H9 (cell line): Measurements from ENCODE around the gene SMC5. TPM values are rescaled to one million over a fixed set of nuclear protein-coding genes. Genes with fewer than 3 reads are reported as not detected.

Experiments used
- DNase-seq: peaks from one replicate; pipeline ENCODE4 v3.0.0-alpha.2; 2017
- H2AFZ ChIP-seq: one replicate; pipeline ENCODE4 v1.6.1; 2013; ENCODE audit warnings: mild to moderate bottlenecking, low read length, control low read depth, moderate library complexity
- H2AK5ac ChIP-seq: 2 replicates; pipeline ENCODE4 v1.6.1; 2013; ENCODE audit warnings: low read length, control low read depth, mixed read lengths; ENCODE audit not compliant: insufficient read length
- H2BK120ac ChIP-seq: one replicate; pipeline ENCODE4 v1.6.1; 2013; ENCODE audit warnings: low read depth, mild to moderate bottlenecking, low read length, control low read depth, inconsistent platforms; ENCODE audit not compliant: poor library complexity, severe bottlenecking
- H2BK12ac ChIP-seq: 2 replicates; pipeline ENCODE4 v1.6.1; 2013; ENCODE audit warnings: low read length, control low read depth, mixed read lengths, low read depth; ENCODE audit not compliant: insufficient read length
- H2BK15ac ChIP-seq: 2 replicates; pipeline ENCODE4 v1.6.1; 2013; ENCODE audit warnings: low read depth, low read length, control low read depth
- H2BK20ac ChIP-seq: one replicate; pipeline ENCODE4 v1.6.1; 2013; ENCODE audit warnings: low read depth, mild to moderate bottlenecking, low read length, control low read depth, inconsistent platforms; ENCODE audit not compliant: poor library complexity, severe bottlenecking
- H2BK5ac ChIP-seq: 2 replicates; pipeline ENCODE4 v1.6.1; 2013; ENCODE audit warnings: low read length, control low read depth, mixed read lengths; ENCODE audit not compliant: insufficient read length
- H3K14ac ChIP-seq: 2 replicates; pipeline ENCODE4 v1.6.1; 2013; ENCODE audit warnings: low read length, control low read depth; ENCODE audit not compliant: insufficient read depth
- H3K18ac ChIP-seq: 2 replicates; pipeline ENCODE4 v1.6.1; 2013; ENCODE audit warnings: low read depth, mild to moderate bottlenecking, mixed read lengths, low read length, control low read depth; ENCODE audit not compliant: insufficient read length
- H3K23ac ChIP-seq: 2 replicates; pipeline ENCODE4 v1.6.1; 2013; ENCODE audit warnings: low read length, control low read depth, mixed read lengths, low read depth; ENCODE audit not compliant: insufficient read length
- H3K23me2 ChIP-seq: 2 replicates; pipeline ENCODE4 v1.6.1; 2013; ENCODE audit warnings: low read depth, mild to moderate bottlenecking, mixed read lengths, low read length, control low read depth; ENCODE audit not compliant: insufficient read length, poor library complexity, severe bottlenecking
- H3K27ac ChIP-seq: 2 replicates; pipeline ENCODE4 v1.5.1; 2013; ENCODE audit warnings: low read length, control low read depth, mixed read lengths, low read depth; ENCODE audit not compliant: insufficient read length
- H3K27me3 ChIP-seq: 2 replicates; pipeline ENCODE4 v1.6.1; 2013; ENCODE audit warnings: low read length, control low read depth, inconsistent platforms; ENCODE audit not compliant: insufficient read depth
- H3K4ac ChIP-seq: 2 replicates; pipeline ENCODE4 v1.6.1; 2013; ENCODE audit warnings: low read depth, mild to moderate bottlenecking, control low read depth, inconsistent platforms, low read length, moderate library complexity
- H3K4me1 ChIP-seq: 2 replicates; pipeline ENCODE4 v1.6.1; 2013; ENCODE audit warnings: low read length, control low read depth, inconsistent platforms; ENCODE audit not compliant: insufficient read depth
- H3K4me2 ChIP-seq: 2 replicates; pipeline ENCODE4 v1.6.1; 2013; ENCODE audit warnings: low read length, control low read depth, mixed read lengths; ENCODE audit not compliant: insufficient read length, insufficient read depth
- H3K56ac ChIP-seq: 2 replicates; pipeline ENCODE4 v1.6.1; 2013; ENCODE audit warnings: low read depth, mild to moderate bottlenecking, mixed read lengths, low read length, control low read depth; ENCODE audit not compliant: insufficient read length
- H3K79me1 ChIP-seq: 2 replicates; pipeline ENCODE4 v1.6.1; 2013; ENCODE audit warnings: low read depth, mild to moderate bottlenecking, moderate library complexity, low read length, control low read depth, inconsistent platforms; ENCODE audit not compliant: insufficient read depth, poor library complexity, severe bottlenecking
- H3K79me2 ChIP-seq: 2 replicates; pipeline ENCODE4 v1.6.1; 2013; ENCODE audit warnings: low read length, control low read depth, inconsistent platforms; ENCODE audit not compliant: insufficient read depth
- H3K9ac ChIP-seq: 2 replicates; pipeline ENCODE4 v1.6.1; 2013; ENCODE audit warnings: low read length, control low read depth, mixed read lengths; ENCODE audit not compliant: insufficient read length; ENCODE audit errors: extremely low read depth
- H3K9me3 ChIP-seq: one replicate; pipeline ENCODE4 v1.6.1; 2013; ENCODE audit warnings: low read depth, low read length, inconsistent platforms; ENCODE audit not compliant: control insufficient read depth
- H3T11ph ChIP-seq: one replicate; pipeline ENCODE4 v1.6.1; 2013; ENCODE audit warnings: mild to moderate bottlenecking, low read length, control low read depth, inconsistent platforms
- H4K20me1 ChIP-seq: one replicate; pipeline ENCODE4 v1.6.1; 2013; ENCODE audit not compliant: control insufficient read depth, insufficient read length, insufficient read depth
- H4K5ac ChIP-seq: 2 replicates; pipeline ENCODE4 v1.6.1; 2013; ENCODE audit warnings: low read depth, mild to moderate bottlenecking, mixed read lengths, low read length, control low read depth; ENCODE audit not compliant: insufficient read length
- H4K8ac ChIP-seq: replicated peaks from 2 replicates; pipeline ENCODE4 v1.6.1; 2013; ENCODE audit warnings: low read length, control low read depth, mixed read lengths, low read depth; ENCODE audit not compliant: insufficient read length
- H4K91ac ChIP-seq: 2 replicates; pipeline ENCODE4 v1.6.1; 2013; ENCODE audit warnings: low read depth, mild to moderate bottlenecking, moderate library complexity, mixed read lengths, low read length, control low read depth; ENCODE audit not compliant: insufficient read length
- H3K27ac Mint-ChIP-seq, 3 experiments: 2 replicates in 2 of 3; 3 replicates in 1 of 3; pipeline ENCODE4 v1.8.0; 2020 to 2021; ENCODE audit warnings: mixed read lengths in 3 of 3, mild to moderate bottlenecking in 1 of 3, moderate library complexity in 1 of 3
- H3K27me3 Mint-ChIP-seq: 2 replicates; pipeline ENCODE4 v1.8.0; 2021; ENCODE audit warnings: low read depth, mild to moderate bottlenecking, moderate library complexity, mixed read lengths
- H3K36me3 Mint-ChIP-seq, 3 experiments: 2 replicates in 2 of 3; 3 replicates in 1 of 3; pipeline ENCODE4 v1.8.0; 2020 to 2021; ENCODE audit warnings: low read depth in 3 of 3, mixed read lengths in 3 of 3; ENCODE audit not compliant: insufficient read depth in 1 of 3
- H3K4me1 Mint-ChIP-seq, 2 experiments: 2 replicates each; pipeline ENCODE4 v1.8.0; 2020; ENCODE audit warnings: mixed read lengths in 2 of 2
- H3K4me3 Mint-ChIP-seq, 2 experiments: 2 replicates in 1 of 2; 3 replicates in 1 of 2; pipeline ENCODE4 v1.8.0; 2020 to 2021; ENCODE audit warnings: mild to moderate bottlenecking in 2 of 2, mixed read lengths in 2 of 2, moderate library complexity in 1 of 2
- H3K9me3 Mint-ChIP-seq, 2 experiments: 2 replicates in 1 of 2; 3 replicates in 1 of 2; pipeline ENCODE4 v1.8.0; 2020; ENCODE audit warnings: mild to moderate bottlenecking in 2 of 2, mixed read lengths in 2 of 2, moderate library complexity in 1 of 2
- CTCF ChIP-seq: fragments of 200-600 bp; sonication (generic); conservative IDR thresholded peaks from 3 replicates; pipeline ENCODE4 v1.8.0; 2021; ENCODE audit warnings: antibody characterized with exemption, mild to moderate bottlenecking
- WGBS: extraction: QIAGEN DNeasy Blood & Tissue Kit; methylation state at CpG from one replicate; pipeline ENCODE4 v1.1.7; 2013; ENCODE audit warnings: missing lambda C conversion rate, low lambda C conversion rate, mixed read lengths; ENCODE audit not compliant: insufficient read length; ENCODE audit errors: extremely low coverage; 5-methylcytosine and 5-hydroxymethylcytosine counted together
- total RNA-seq: library from RNA; stranded (reverse); gene quantifications from 2 replicates; pipeline ENCODE4 v1.2.1, GENCODE V29; 2021

The SMC5 gene
- total RNA-seq, 1 experiment from 2014 or later = 29.6 TPM

DNA sequence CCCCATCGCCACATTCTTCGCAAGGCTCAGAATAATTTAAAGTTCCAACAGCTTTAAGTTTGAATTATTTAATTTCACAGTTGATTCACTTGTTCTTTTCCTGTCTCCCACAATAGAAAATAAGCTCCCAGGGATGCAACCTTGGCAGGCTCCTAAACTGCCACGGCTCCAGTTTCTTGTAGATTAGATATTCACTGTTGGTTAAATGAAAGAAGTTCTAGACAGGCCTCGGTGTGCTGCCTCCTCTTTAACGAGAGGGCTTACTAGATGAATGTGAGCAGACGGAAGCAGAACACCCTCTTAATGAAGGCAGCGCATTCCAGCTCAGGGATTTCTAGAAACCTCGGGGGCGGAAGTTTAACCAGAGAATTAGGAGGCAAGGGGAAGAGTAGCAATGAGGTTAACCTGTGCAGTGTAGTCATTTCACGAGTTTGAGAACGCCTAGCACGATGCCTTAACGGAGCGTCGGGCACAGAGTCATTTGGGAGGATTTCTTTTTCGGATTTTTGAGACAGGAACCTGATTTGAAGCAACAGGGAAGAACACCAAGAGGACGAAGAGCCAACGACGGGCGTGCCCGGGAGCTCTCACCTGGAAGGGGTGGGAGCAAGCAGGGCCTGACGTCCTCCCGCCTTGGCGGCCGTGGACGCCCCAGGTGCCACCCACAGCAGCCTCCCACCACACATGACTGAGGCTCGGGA is 637 bp upstream of the SMC5 start:
- Histone ChIP-seq H3K4me2 (peak overlapping the region; percentile 92), H2BK20ac (no peak overlapping the region), H3K9me3 (no peaks in the 10 kb centered on the region), H4K20me1 (no peaks in the 10 kb centered on the region), H4K5ac (peak overlapping the region; percentile 63), H3K23me2 (peaks cover 4% of the 10 kb centered on the region), H3K79me2 (peaks cover 16% of the 10 kb centered on the region; the same call in 1 of the 2 replicates), H3K79me1 (peaks cover 9% of the 10 kb centered on the region), H2BK15ac (no peak overlapping the region), H4K91ac (no peak overlapping the region), H3K9ac (peak overlapping the region; percentile 66), H3K4ac (no peak overlapping the region; the same call in 1 of the 2 replicates), H3K18ac (peak overlapping the region; percentile 77), H2AK5ac (no peak overlapping the region), H3K23ac (no peak overlapping the region), H2BK120ac (no peak overlapping the region), H2BK5ac (no peak overlapping the region), H4K8ac (no peak overlapping the region), H2BK12ac (peak overlapping the region; percentile 25), H3K27me3 (no peaks in the 10 kb centered on the region), H2AFZ (peak overlapping the region; percentile 94), H3T11ph (no peak overlapping the region), H3K56ac (no peak overlapping the region), H3K4me1 (no peaks in the 10 kb centered on the region), H3K14ac (peak overlapping the region; percentile 93), H3K27ac (no peak overlapping the region)
- peaks cover 14 to 20% (median 18%) of the 10 kb centered on the region in 3 experiments for H3K36me3 Mint-ChIP-seq
- TF ChIP-seq CTCF = no peak
- peak overlapping the region; percentile 9 to 95 (median 22); a peak in 6 of 7 replicates for H3K27ac Mint-ChIP-seq
- H3K27me3 Mint-ChIP-seq = peaks cover 2% of the 10 kb centered on the region; the same call in 1 of the 2 replicates
- H3K4me3 Mint-ChIP-seq = peak overlapping the region; percentile 89 to 97
- WGBS = no CpG with 5 or more reads among the region's 27 CpGs
- DNase-seq = peak; percentile 62
- H3K4me1 Mint-ChIP-seq = peaks cover 45 to 47% of the 10 kb centered on the region in 2 experiments
- H3K9me3 Mint-ChIP-seq = no peaks in the 10 kb centered on the region
